BE2C (cell line): Measurements from ENCODE around the gene PLET1.

Source experiments
- DNase-seq: peaks from one replicate; pipeline ENCODE4 v3.0.0-alpha.2; 2020
- H3K27me3 ChIP-seq: fragments of 250-450 bp; sonication (Bioruptor Pico); 2 replicates; pipeline ENCODE4 v1.5.1; 2020; ENCODE audit warnings: mild to moderate bottlenecking
- H3K36me3 ChIP-seq: fragments of 250-450 bp; sonication (Bioruptor Pico); 2 replicates; pipeline ENCODE4 v1.5.1; 2020; ENCODE audit warnings: mild to moderate bottlenecking
- H3K4me1 ChIP-seq: fragments of 250-450 bp; sonication (Bioruptor Pico); 2 replicates; pipeline ENCODE4 v1.5.1; 2020
- H3K4me3 ChIP-seq: 2 replicates; pipeline ENCODE4 v1.5.1; 2011; ENCODE audit warnings: low read depth, low read length
- H3K9me3 ChIP-seq: fragments of 250-450 bp; sonication (Bioruptor Pico); 2 replicates; pipeline ENCODE4 v1.5.1; 2020
- TF ChIP-seq, protein P1 (sequence below): IDR thresholded peaks from 2 replicates; pipeline ENCODE4 v1.5.1; 2012; ENCODE audit warnings: mild to moderate bottlenecking, low read depth, low read length

The PLET1 gene

DNA sequence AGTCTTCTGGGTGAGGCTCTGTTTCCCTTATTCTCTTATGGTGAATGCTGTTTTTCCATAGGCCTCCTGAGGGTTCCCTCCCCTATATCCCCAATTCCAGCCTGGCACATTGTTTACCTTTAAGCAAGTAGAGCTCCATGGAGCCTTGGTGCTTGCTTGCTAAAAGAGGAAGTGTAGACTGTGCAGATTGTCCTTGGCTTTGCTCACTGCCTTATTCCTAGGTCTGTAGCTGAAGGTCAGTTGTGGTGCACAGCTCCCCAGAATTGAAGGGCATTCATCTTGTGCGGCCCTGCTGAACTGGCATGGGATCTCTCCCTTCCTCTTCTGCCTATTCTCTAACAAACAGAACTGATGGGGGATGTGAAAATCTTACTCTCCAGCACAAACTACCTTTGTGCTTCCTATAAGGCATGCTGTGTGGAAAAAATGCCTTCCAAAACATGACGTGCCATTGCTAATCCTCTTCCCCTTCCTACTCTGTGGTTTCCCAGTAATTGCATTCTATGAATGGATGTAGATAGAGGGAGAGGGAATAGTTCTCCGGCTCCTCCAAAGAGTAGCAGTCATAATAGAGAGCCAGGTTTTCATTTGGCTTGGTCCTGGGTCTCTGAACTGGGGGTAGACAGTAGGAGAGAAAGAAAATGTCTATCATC, 34.2 kb upstream of the PLET1 start:
- H3K4me3 ChIP-seq, result no peak overlapping the region
- DNase-seq, result no peak
- H3K9me3 ChIP-seq, result no peaks in the 10 kb centered on the region
- TF ChIP-seq, protein P1, sequence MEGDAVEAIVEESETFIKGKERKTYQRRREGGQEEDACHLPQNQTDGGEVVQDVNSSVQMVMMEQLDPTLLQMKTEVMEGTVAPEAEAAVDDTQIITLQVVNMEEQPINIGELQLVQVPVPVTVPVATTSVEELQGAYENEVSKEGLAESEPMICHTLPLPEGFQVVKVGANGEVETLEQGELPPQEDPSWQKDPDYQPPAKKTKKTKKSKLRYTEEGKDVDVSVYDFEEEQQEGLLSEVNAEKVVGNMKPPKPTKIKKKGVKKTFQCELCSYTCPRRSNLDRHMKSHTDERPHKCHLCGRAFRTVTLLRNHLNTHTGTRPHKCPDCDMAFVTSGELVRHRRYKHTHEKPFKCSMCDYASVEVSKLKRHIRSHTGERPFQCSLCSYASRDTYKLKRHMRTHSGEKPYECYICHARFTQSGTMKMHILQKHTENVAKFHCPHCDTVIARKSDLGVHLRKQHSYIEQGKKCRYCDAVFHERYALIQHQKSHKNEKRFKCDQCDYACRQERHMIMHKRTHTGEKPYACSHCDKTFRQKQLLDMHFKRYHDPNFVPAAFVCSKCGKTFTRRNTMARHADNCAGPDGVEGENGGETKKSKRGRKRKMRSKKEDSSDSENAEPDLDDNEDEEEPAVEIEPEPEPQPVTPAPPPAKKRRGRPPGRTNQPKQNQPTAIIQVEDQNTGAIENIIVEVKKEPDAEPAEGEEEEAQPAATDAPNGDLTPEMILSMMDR, result no peak
- H3K4me1 ChIP-seq, result no peaks in the 10 kb centered on the region
- H3K27me3 ChIP-seq, result no peaks in the 10 kb centered on the region
- H3K36me3 ChIP-seq, result no peaks in the 10 kb centered on the region

DNA sequence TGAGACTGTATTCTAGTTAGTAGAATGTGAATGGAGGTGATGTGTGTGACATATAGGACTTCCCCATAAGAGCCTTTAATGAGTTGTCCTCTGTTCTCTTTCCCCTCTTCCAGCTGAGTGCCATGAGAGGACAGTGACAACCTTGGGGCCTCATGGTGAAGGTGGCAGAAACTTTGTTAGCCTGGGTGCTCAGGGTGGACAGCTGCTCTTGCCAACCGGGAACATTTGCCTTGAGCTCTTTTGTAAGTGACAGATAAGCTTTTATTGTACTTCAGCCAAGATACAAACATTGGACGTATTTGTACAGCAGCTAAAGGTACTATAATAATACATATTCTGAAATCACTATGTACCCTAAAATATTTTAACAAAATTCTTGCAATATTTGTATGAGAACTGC, 33.0 kb upstream of the PLET1 start:
- H3K9me3 ChIP-seq, result no peaks in the 10 kb centered on the region
- DNase-seq, result no peak
- no peaks in the 10 kb centered on the region for H3K4me1 ChIP-seq
- H3K27me3 ChIP-seq, result no peaks in the 10 kb centered on the region
- TF ChIP-seq, protein P1, result no peak
- no peak overlapping the region for H3K4me3 ChIP-seq
- no peaks in the 10 kb centered on the region for H3K36me3 ChIP-seq

DNA sequence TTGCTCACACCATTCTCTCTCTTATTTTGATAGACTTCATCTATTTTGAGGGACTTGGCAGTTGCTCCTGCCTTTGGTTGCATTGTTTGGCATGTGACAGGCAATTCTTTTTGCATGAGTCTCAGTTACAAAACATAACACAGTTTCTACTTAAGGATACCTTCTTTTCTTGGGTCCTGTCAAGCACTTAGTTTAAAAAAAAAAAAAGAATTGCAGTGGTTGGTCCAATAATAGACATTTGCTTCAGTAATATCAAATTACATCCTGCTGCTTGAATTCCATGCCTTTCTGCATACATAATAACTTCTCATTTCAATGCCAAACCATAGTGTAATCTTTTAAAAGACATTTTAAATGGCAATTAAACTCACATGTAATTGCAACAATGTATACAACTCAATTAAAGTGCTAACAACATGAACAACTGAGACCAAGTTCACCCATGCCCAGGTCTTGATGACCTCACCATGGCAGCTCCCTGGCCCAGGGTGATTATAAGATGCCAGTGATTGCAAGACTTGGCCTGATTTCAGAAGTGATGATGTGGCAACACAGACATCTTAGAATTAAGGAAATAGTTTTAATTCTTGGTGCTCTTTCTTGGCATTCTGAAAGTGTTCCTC, 32.2 kb upstream of the PLET1 start:
- Histone ChIP-seq H3K36me3 (no peaks in the 10 kb centered on the region), H3K4me1 (no peaks in the 10 kb centered on the region), H3K9me3 (no peaks in the 10 kb centered on the region), H3K4me3 (no peak overlapping the region), H3K27me3 (no peaks in the 10 kb centered on the region)
- TF ChIP-seq, protein P1, result no peak
- DNase-seq, result no peak

DNA sequence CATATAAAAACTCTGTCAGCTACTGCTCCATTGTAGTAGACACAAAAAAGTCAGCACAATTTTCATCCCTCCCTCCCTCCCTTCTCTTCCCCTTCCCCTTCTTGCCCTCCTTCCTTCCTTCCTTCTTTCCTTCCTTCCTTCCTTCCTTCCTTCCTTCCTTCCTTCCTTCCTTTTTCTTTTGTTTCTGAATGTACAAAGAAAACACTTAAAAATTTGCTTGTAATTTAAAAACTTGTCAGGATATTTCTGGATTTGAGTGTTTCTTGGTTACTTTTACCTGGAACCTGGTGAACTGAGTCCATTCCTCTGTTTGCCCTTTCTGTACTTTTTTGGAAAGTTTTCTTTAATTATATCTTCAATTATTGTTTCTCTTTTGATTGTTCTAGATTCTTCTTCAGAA, 31.5 kb upstream of the PLET1 start:
- no peak for DNase-seq
- no peaks in the 10 kb centered on the region for H3K9me3 ChIP-seq
- H3K36me3 ChIP-seq, result no peaks in the 10 kb centered on the region
- no peaks in the 10 kb centered on the region for H3K27me3 ChIP-seq
- no peaks in the 10 kb centered on the region for H3K4me1 ChIP-seq
- TF ChIP-seq, protein P1, result no peak
- H3K4me3 ChIP-seq, result no peak overlapping the region

DNA sequence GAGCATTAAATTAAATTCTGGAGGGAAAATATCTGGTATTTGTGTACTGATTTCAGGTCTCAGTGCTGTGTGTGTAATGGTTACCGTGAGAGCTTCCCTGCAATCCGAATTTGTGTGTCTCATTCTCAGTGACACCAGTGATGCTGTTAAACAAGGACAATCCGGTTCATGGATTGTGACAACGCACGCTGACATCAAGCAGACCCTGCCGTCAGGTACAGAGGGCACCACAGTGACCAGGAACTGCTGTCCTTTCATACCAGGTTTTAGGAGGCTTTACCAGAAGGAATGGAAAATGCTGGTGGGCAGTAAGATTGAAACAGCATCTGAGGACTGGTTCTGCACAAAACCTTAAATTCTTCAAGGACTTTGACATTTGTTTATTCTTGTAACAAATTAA, 30.5 kb upstream of the PLET1 start:
- H3K4me1 ChIP-seq, result peaks cover 1% of the 10 kb centered on the region; the same call in 1 of the 2 replicates
- TF ChIP-seq, protein P1, result no peak
- DNase-seq, result no peak
- H3K9me3 ChIP-seq, result no peaks in the 10 kb centered on the region
- H3K4me3 ChIP-seq, result no peak overlapping the region
- no peaks in the 10 kb centered on the region for H3K27me3 ChIP-seq
- no peaks in the 10 kb centered on the region for H3K36me3 ChIP-seq

DNA sequence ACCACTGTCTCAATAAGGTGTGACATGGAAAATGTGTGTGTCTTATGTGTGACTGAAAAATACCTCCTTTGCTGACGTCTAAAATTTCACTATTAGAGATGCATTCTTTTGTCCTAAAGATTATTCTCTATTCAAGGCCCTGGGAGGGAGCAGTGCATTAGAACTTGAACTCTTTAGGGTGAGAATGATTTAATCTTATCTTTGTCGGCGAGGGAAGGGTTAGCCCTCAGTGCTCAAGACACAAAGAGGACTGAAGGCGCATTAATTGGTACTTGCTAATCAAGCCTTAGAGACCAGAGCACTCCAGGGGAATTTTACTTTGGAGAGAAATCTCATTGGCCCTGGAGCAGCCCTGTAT, 29.8 kb upstream of the PLET1 start:
- peak overlapping the region; percentile 64 for H3K4me3 ChIP-seq

More for the DNA sequence above, 29.8 kb upstream of the PLET1 start:
- no peak for DNase-seq
- Histone ChIP-seq H3K36me3 (no peaks in the 10 kb centered on the region), H3K27me3 (no peaks in the 10 kb centered on the region), H3K9me3 (no peaks in the 10 kb centered on the region), H3K4me1 (peaks cover 4% of the 10 kb centered on the region; the same call in 1 of the 2 replicates)
- TF ChIP-seq, protein P1, result no peak
